Panc1 (cell line): ENCODE data around the gene ASXL1. TPM values are rescaled to one million over a fixed set of nuclear protein-coding genes. Genes with fewer than 3 reads are reported as not detected.
"Not testable (repeated sequence)": the region's sequence is repeated elsewhere in the genome, so short reads cannot be mapped to it uniquely, and the experiment has no call there.

Experiments
- ATAC-seq: fragments of 200-7000 bp; cut with Tn5 transposase; 2 replicates; pipeline ENCODE4 v1.9.1; 2020; ENCODE audit warnings: mild to moderate bottlenecking, moderate library complexity
- BruUV-seq: library from RNA; stranded (reverse); fragments of 400-500 nt; replicated peaks from 2 replicates; lab custom pipeline; 2021; lab: Mats Ljungman, UMichigan
- CTCF ChIA-PET: fragments of 300-600 bp; sonication (Branson Sonifier 250); formaldehyde crosslinking; loops from one replicate; lab custom pipeline; 2022; ENCODE audit warnings: antibody characterized with exemption; lab: Charles Lee
- POLR2A ChIA-PET: fragments of 300-600 bp; sonication (Branson Sonifier 250); formaldehyde crosslinking; loops from one replicate; lab custom pipeline; 2022; ENCODE audit warnings: antibody characterized with exemption; lab: Charles Lee
- DNase-seq: peaks from one replicate; pipeline ENCODE4 v3.0.0-alpha.2; 2010; ENCODE audit warnings: low read depth, low spot score
- H3K27ac ChIP-seq: 2 replicates; pipeline ENCODE4 v1.5.1; 2011; ENCODE audit warnings: mild to moderate bottlenecking, low read length, inconsistent platforms
- H3K27me3 ChIP-seq: fragments of 200-500 bp; sonication (Bioruptor generic); 2 replicates; pipeline ENCODE4 v1.6.0; 2014; ENCODE audit warnings: low read length, inconsistent platforms; ENCODE audit not compliant: control insufficient read depth, insufficient read depth
- H3K36me3 ChIP-seq: fragments of 200-500 bp; sonication (Bioruptor generic); 2 replicates; pipeline ENCODE4 v1.5.1; 2014; ENCODE audit warnings: inconsistent platforms, mild to moderate bottlenecking, low read length, moderate library complexity; ENCODE audit not compliant: control insufficient read depth, insufficient read depth
- H3K4me1 ChIP-seq: 2 replicates; pipeline ENCODE4 v1.5.1; 2011; ENCODE audit warnings: inconsistent platforms, mild to moderate bottlenecking, low read length, moderate library complexity; ENCODE audit not compliant: control insufficient read depth, insufficient read depth
- H3K4me3 ChIP-seq, 2 experiments: 2 replicates each; pipeline ENCODE4 v1.5.1; 2011 to 2012; ENCODE audit warnings: low read depth in 2 of 2, low read length in 2 of 2, mild to moderate bottlenecking in 2 of 2, inconsistent platforms in 1 of 2, moderate library complexity in 1 of 2
- H3K9me3 ChIP-seq: fragments of 200-500 bp; sonication (Bioruptor generic); 2 replicates; pipeline ENCODE4 v1.5.1; 2014; ENCODE audit warnings: low read depth, mild to moderate bottlenecking, inconsistent platforms, low read length, moderate library complexity; ENCODE audit not compliant: control insufficient read depth, insufficient read depth
- CTCF ChIP-seq: fragments of 450-650 bp; IDR thresholded peaks from 2 replicates; pipeline ENCODE4 v1.5.1; 2017; ENCODE audit warnings: mild to moderate bottlenecking
- POLR2AphosphoS5 ChIP-seq: IDR thresholded peaks from 2 replicates; pipeline ENCODE4 v1.6.1; 2012; ENCODE audit warnings: mild to moderate bottlenecking, low read depth, low read length, moderate library complexity
- REST ChIP-seq, 2 experiments: IDR thresholded peaks; 2 replicates each; pipeline ENCODE4 v1.6.1; 2011 to 2012; ENCODE audit warnings: low read depth in 2 of 2, control low read depth in 1 of 2, low read length in 1 of 2, mild to moderate bottlenecking in 1 of 2, moderate library complexity in 1 of 2; ENCODE audit not compliant: insufficient read depth in 1 of 2
- SIN3A ChIP-seq: IDR thresholded peaks from 2 replicates; pipeline ENCODE4 v1.6.1; 2012; ENCODE audit warnings: low read depth, mild to moderate bottlenecking, low read length, moderate library complexity, borderline replicate concordance; ENCODE audit not compliant: insufficient read depth
- TCF7L2 ChIP-seq: IDR thresholded peaks from 2 replicates; pipeline ENCODE4 v1.6.1; 2011; ENCODE audit warnings: mild to moderate bottlenecking, low read depth, low read length, inconsistent platforms
- in situ Hi-C: cut with HindIII; loops from 2 replicates; pipeline ENCODE4 v1.10.0; 2016; ENCODE audit warnings: low sequenced_read_pairs, low pct_unique_long_range_greater_than_20kb
- intact Hi-C: fragments of 100-400 bp; cut with micrococcal nuclease; formaldehyde crosslinking; loops from one replicate; pipeline ENCODE4 v1.10.0; 2022; ENCODE audit not compliant: unreplicated experiment
- total RNA-seq: library from RNA; stranded (reverse); gene quantifications from one replicate; pipeline ENCODE4 v1.2.1, GENCODE V29; 2021; ENCODE audit not compliant: unreplicated experiment

Gene ASXL1
- total RNA-seq, 1 experiment from 2014 or later: 205 TPM

- Histone ChIP-seq H3K36me3 (no peaks in the 10 kb centered on the region; the same call in 1 of the 2 replicates), H3K9me3 (no peaks in the 10 kb centered on the region), H3K27ac (no peak overlapping the region), H3K27me3 (no peaks in the 10 kb centered on the region), H3K4me3 (no peak overlapping the region), H3K4me1 (no peaks in the 10 kb centered on the region)
- DNase-seq (no peak), ATAC-seq (no peak)
- intact Hi-C loops: no loop called here
- CTCF ChIA-PET: no interaction called here
- no peak for TF ChIP-seq CTCF
- no TSS peak for BruUV-seq
- in situ Hi-C loops: no loop called here
- POLR2A ChIA-PET: interaction anchor here (0.9 to 1.0 kb wide), 2 partner anchors 8 to 71 kb away, joined by 3 read pairs; no protein-coding TSS in a partner anchor
These were observed 20.3 kb downstream of the ASXL1 start for GRCh38 chr20:32378461-32378860.

GRCh38 chr20:32380037-32380436 is 21.9 kb downstream of the ASXL1 start:
- BruUV-seq, intact Hi-C loops, H3K36me3 ChIP-seq, in situ Hi-C loops, H3K27me3 ChIP-seq, H3K4me1 ChIP-seq, H3K9me3 ChIP-seq, H3K4me3 ChIP-seq, ATAC-seq, H3K27ac ChIP-seq, CTCF ChIA-PET, DNase-seq: not testable (repeated sequence)
- POLR2A ChIA-PET: interaction anchor here (0.7 kb wide), 1 partner anchor 9 kb away, joined by 8 read pairs; no protein-coding TSS in a partner anchor

GRCh38 chr20:32380745-32381144 is 22.6 kb downstream of the ASXL1 start:
- in situ Hi-C loops (no loop called here), intact Hi-C loops (no loop called here)
- H3K36me3 ChIP-seq: no peaks in the 10 kb centered on the region
- BruUV-seq: TSS peak; percentile 14
- no peak for ATAC-seq
- ChIA-PET POLR2A (interaction anchor here (0.7 kb wide), 1 partner anchor 10 kb away, joined by 8 read pairs; no protein-coding TSS in a partner anchor), CTCF (no interaction called here)
- TF ChIP-seq SIN3A: no peak
- no peak for TF ChIP-seq REST (IDR thresholded peaks at IDR 0.05; ENCODE audit: insufficient read depth in 1 of 2, low read depth in 2 of 2, low read length in 1 of 2)
- no peak for TF ChIP-seq TCF7L2
- no peak for TF ChIP-seq POLR2AphosphoS5
- TF ChIP-seq CTCF: no peak
- H3K4me1 ChIP-seq: peaks cover 10% of the 10 kb centered on the region
- H3K9me3 ChIP-seq: no peaks in the 10 kb centered on the region
- H3K27me3 ChIP-seq: no peaks in the 10 kb centered on the region
- no peak overlapping the region for H3K4me3 ChIP-seq
- DNase-seq: no peak
- no peak overlapping the region for H3K27ac ChIP-seq
